ENCODE results near the gene CD99.
A peak's percentile ranks its signal among the peaks of the same experiment; 100 is the strongest.
"Not testable (repeated sequence)": the region's sequence is repeated elsewhere in the genome, so short reads cannot be mapped to it uniquely, and the experiment has no call there.

CD99 gene

DNA sequence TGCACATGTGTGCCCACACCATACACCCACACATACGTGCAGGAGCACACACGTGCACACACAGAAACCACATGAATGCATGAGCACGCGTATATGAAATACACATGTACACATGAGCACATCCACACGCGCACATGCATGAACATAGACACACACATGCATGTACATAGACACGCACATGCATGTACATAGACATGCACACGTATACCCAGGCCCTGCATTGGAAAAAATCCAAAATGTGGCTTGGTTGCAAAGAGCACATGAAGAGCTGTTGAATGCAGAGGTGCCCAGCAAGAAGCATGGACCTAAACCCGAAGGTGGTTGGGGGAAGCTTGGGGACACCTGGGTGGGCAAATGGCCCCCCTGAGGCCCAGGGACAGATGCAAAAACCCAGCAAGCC lies 18.5 kb downstream of the CD99 start:
- Histone ChIP-seq H3K4me1 (ENCODE audit: control insufficient read depth, insufficient read depth, low read length) (peaks cover 38% of the 10 kb centered on the region), H3K27ac (ENCODE audit: low read depth, low read length) (peak overlapping the region; percentile 76), H3K27me3 (ENCODE audit: control insufficient read depth, insufficient read depth, low read length) (no peaks in the 10 kb centered on the region), H3K4me3 (ENCODE audit: low read length) (peak overlapping the region; percentile 41), H3K36me3 (ENCODE audit: control insufficient read depth, insufficient read depth, low read length) (no peaks in the 10 kb centered on the region), H3K9ac (ENCODE audit: low read length) (no peak overlapping the region)

DNA sequence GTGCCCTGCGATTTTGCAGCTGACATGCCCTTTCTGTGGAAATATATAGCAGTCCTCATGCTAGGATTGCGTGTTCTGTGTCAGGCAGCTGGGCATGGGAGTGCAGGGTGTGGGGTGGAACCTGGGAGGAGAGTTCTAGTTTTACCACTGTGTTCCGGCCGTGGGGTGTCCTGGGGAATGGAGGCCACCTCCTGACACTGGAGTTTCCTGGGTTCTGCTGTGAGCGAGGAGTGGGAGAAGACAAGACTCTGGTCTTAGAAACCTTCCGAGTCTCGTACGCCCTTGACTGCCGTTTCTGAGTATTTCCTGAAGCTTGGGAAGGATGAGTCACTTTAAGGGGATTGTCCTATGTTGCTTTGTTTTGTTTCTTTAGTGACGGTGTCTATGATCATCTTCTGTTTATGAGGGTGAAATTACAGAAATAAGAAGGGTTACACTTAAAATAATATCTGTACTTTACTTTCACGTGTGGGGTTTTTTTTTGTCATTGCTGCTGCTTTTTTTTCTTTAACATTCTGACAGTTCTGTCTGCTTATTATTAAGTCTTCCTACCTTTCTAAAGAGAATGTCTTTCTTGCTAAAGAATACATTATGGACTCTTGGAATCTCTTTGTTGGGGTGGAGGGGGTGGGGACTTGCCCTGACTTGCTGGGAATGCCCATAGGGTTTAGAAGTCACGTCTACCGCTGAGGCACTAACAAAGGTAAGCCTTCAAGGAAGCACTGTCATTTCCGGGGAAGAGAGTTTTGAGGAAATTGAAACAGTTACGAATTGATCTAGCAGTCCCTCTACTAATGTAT lies 19.1 kb downstream of the CD99 start:
- Histone ChIP-seq H3K27me3 (ENCODE audit: control insufficient read depth, insufficient read depth, low read length) (no peaks in the 10 kb centered on the region), H3K36me3 (ENCODE audit: control insufficient read depth, insufficient read depth, low read length) (no peaks in the 10 kb centered on the region), H3K4me1 (ENCODE audit: control insufficient read depth, insufficient read depth, low read length) (peaks cover 33% of the 10 kb centered on the region), H3K4me3 (ENCODE audit: low read length) (peak overlapping the region; percentile 41), H3K9ac (ENCODE audit: low read length) (no peak overlapping the region), H3K27ac (ENCODE audit: low read depth, low read length) (peak overlapping the region; percentile 76)

DNA sequence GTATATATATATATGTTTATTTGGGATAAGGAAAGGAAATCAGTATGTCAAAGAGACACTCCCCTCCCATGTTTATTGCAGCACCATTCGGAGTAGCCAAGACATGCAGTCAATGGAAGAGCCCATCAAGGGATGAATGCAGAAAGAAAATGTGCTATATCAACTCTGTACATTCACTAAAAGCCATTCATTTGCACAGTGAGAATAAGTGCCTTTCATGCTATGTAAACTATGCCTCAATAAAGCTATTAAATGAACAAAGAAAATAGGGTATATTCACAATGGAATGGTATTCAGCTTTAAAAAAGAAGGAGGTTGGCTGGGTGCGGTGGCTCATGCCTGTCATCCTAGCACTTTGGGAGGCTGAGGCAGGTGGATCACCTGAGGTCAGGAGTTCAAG lies 20.3 kb downstream of the CD99 start:
- Histone ChIP-seq H3K9ac (ENCODE audit: low read length) (no peak overlapping the region), H3K4me3 (ENCODE audit: low read length) (no peak overlapping the region), H3K27me3 (ENCODE audit: control insufficient read depth, insufficient read depth, low read length) (no peaks in the 10 kb centered on the region), H3K27ac (ENCODE audit: low read depth, low read length) (no peak overlapping the region), H3K4me1 (ENCODE audit: control insufficient read depth, insufficient read depth, low read length) (peaks cover 25% of the 10 kb centered on the region), H3K36me3 (ENCODE audit: control insufficient read depth, insufficient read depth, low read length) (peaks cover 4% of the 10 kb centered on the region)

DNA sequence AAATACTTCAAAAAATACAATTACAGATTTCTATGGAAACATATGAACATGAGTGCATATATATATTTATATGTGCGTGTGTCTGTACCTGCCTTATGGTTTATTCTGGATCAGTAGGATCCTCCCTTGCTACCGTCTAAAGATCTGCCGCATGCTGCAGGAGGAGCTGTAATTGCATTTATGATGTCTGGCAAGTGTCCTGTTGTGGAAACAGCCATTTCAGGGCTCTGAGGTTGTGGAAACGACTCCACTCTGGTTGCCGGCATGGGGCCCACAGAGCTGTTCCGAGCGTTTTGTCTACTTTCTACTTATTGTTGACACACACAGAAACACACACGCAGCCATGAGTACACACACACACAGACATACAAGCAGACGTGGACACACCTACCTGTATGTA lies 21.3 kb downstream of the CD99 start:
- Histone ChIP-seq H3K4me3 (ENCODE audit: low read length) (no peak overlapping the region), H3K27ac (ENCODE audit: low read depth, low read length) (no peak overlapping the region), H3K9ac (ENCODE audit: low read length) (no peak overlapping the region), H3K27me3 (ENCODE audit: control insufficient read depth, insufficient read depth, low read length) (no peaks in the 10 kb centered on the region), H3K4me1 (ENCODE audit: control insufficient read depth, insufficient read depth, low read length) (peaks cover 19% of the 10 kb centered on the region), H3K36me3 (ENCODE audit: control insufficient read depth, insufficient read depth, low read length) (peaks cover 5% of the 10 kb centered on the region)

DNA sequence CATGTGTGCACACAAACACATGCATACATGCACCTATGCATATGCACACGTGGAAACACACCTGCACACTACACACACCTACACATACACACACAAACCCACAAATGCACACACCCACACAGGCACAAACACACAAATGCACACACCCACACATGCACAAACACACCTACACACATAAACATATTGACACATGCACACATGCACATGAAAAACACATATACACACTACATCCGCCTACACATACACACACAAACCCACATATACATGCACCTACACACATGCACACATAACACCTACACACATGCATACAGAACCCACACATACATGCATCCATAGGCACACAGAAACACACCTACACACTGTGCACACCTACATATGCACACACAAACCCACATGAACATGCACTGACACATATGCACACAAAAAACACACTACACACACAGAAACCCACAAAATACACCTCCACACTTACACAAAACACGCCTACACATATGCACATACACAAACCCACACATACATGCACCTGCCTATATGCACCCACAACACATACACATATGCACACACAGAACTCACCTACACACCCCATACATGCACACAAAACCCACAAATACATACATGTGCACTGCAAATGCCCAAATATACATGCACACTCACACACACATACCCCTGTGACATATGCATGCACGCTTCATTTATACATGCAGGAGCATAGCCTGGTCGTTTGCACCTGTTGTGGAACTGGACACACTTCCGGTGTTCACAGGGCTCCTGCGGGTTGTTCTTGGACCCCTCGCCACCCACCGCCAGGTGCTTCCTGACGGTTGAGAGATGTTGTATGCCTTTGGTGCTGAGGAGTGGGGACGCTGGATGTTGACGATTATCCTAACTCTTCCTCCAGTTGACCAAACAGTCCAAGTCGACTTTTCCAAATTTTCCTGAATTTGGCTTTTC lies 22.1 kb downstream of the CD99 start:
- Histone ChIP-seq H3K4me3 (ENCODE audit: low read length) (no peak overlapping the region), H3K27ac (ENCODE audit: low read depth, low read length) (no peak overlapping the region), H3K9ac (ENCODE audit: low read length) (no peak overlapping the region), H3K36me3 (ENCODE audit: control insufficient read depth, insufficient read depth, low read length) (peaks cover 5% of the 10 kb centered on the region), H3K4me1 (ENCODE audit: control insufficient read depth, insufficient read depth, low read length) (peaks cover 11% of the 10 kb centered on the region), H3K27me3 (ENCODE audit: control insufficient read depth, insufficient read depth, low read length) (no peaks in the 10 kb centered on the region)

DNA sequence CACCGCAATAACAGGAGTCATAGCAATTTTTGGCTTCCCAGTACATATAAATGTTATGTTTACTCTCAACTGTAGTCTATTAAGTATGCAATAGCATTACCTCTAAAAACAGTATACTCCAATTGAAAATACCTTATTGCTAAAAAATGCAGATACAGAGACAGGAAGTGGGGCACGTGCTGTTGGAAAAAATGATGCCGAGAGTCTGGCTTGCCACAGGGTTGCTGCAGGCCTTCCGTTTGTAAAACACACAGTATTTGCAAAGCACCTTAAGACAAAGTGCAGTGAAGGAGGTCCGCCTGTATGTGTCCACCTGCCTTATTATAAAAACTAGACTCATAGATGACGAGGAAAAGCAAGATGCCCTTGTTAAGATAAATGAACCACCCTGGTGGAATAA lies 23.5 kb downstream of the CD99 start:
- no peak overlapping the region for H3K4me3 ChIP-seq (ENCODE audit: low read length)
- no peak overlapping the region for H3K9ac ChIP-seq (ENCODE audit: low read length)
- H3K36me3 ChIP-seq (ENCODE audit: control insufficient read depth, insufficient read depth, low read length), result peaks cover 13% of the 10 kb centered on the region
- no peaks in the 10 kb centered on the region for H3K27me3 ChIP-seq (ENCODE audit: control insufficient read depth, insufficient read depth, low read length)
- no peak overlapping the region for H3K27ac ChIP-seq (ENCODE audit: low read depth, low read length)
- H3K4me1 ChIP-seq (ENCODE audit: control insufficient read depth, insufficient read depth, low read length), result peaks cover 5% of the 10 kb centered on the region

DNA sequence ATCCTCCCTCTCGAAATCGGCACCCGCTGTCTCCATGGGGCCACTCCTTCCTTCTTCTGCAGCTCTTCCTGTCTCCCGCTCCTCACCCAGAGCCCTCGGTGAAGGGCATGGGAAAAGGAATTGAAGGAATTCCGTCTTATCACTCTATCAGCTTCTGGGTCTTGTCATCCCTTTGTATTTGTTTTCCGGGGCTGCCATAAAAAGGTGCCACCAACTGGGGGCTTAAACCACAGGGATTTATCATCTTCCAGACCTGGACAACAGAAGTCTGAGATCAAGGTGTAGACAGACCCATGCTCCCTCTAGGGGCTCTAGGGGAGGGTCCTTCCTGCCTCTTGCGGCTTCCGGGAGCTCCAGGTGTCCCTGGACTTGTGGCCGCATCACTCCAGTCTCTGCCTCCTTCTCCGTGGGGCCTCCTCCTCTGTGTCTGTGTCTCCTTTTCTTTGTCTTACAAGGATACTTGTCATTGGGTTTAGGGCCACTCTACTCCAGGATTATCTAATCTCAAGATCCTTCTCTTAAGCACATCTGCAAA lies 24.0 kb downstream of the CD99 start:
- Histone ChIP-seq H3K27me3 (ENCODE audit: control insufficient read depth, insufficient read depth, low read length) (no peaks in the 10 kb centered on the region), H3K36me3 (ENCODE audit: control insufficient read depth, insufficient read depth, low read length) (peaks cover 15% of the 10 kb centered on the region), H3K4me3 (ENCODE audit: low read length) (no peak overlapping the region), H3K4me1 (ENCODE audit: control insufficient read depth, insufficient read depth, low read length) (no peaks in the 10 kb centered on the region), H3K27ac (ENCODE audit: low read depth, low read length) (no peak overlapping the region), H3K9ac (ENCODE audit: low read length) (no peak overlapping the region)

DNA sequence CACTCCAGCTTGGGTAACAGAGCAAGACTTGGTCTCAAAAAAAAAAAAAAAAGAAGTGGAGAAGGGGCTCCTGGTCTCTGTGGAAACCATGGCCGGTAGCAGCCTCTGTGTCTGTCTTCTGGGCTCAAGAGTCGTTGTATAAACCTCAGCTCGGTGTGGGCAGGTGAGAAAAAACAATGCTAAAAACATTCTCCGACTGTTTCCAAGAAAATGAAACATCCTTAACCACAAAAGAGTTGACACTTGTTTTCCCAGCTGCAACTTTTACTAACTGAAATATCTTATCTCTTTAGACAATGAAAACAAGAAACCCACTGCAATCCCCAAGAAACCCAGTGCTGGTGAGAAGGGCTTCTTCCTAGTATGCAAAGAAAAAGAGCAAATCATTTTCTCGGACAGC lies 26.2 kb downstream of the CD99 start:
- Histone ChIP-seq H3K27me3 (ENCODE audit: control insufficient read depth, insufficient read depth, low read length) (no peaks in the 10 kb centered on the region), H3K4me3 (ENCODE audit: low read length) (no peak overlapping the region), H3K27ac (ENCODE audit: low read depth, low read length) (no peak overlapping the region), H3K4me1 (ENCODE audit: control insufficient read depth, insufficient read depth, low read length) (no peaks in the 10 kb centered on the region), H3K9ac (ENCODE audit: low read length) (no peak overlapping the region), H3K36me3 (ENCODE audit: control insufficient read depth, insufficient read depth, low read length) (peaks cover 21% of the 10 kb centered on the region)

DNA sequence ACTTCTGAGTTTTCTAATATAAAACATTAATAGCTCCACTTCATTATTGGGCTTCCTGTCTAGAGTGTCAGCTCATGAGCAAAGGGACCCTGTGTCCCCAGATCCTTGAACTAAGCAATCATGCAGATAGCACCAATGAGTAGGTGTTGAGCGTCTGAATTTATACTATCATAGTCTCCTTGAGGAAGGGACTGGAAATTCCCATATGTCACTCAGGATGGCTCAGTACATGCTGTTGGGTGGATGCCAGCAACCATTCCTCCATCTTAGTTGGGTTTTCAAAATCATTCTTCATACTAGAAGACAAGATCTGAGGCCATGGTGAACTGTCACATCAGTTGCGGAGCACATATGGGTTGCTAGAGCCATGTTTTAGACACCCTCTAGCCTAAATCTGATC lies 27.7 kb downstream of the CD99 start:
- H3K4me3 ChIP-seq (ENCODE audit: low read length), result no peak overlapping the region
- no peak overlapping the region for H3K27ac ChIP-seq (ENCODE audit: low read depth, low read length)
- H3K4me1 ChIP-seq (ENCODE audit: control insufficient read depth, insufficient read depth, low read length), result no peaks in the 10 kb centered on the region
- peaks cover 34% of the 10 kb centered on the region for H3K36me3 ChIP-seq (ENCODE audit: control insufficient read depth, insufficient read depth, low read length)
- no peak overlapping the region for H3K9ac ChIP-seq (ENCODE audit: low read length)
- H3K27me3 ChIP-seq (ENCODE audit: control insufficient read depth, insufficient read depth, low read length), result no peaks in the 10 kb centered on the region

DNA sequence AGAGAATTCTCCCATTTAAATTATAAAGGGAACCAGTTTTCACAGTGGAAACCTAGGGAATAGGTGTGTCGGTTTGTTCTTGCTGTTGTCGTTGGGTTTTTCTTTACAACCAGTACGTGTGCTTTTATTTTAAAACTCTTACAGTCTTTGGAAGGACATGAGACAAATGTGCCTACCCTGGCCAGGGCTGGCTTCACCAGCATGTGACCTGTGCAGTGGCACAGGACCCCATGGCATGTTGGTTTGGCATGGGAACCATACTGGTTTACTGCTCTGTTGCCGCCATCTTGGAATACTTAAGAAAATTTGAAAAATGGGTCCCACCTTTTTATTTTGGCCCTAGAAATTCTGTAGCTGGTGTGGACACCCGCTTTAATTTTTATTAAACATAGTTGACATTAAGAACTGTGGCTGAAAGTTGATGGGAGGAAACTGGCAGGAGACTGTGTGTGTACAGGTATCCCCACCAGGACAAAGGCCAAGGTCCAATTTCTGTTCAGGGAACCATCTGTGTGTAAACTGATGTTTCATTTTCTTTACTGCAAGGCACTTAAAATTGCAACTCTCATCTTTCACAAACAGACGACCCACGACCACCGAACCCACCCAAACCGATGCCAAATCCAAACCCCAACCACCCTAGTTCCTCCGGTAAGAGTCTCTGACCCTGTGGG lies 28.8 kb downstream of the CD99 start:
- Histone ChIP-seq H3K27ac (ENCODE audit: low read depth, low read length) (no peak overlapping the region), H3K27me3 (ENCODE audit: control insufficient read depth, insufficient read depth, low read length) (no peaks in the 10 kb centered on the region), H3K4me1 (ENCODE audit: control insufficient read depth, insufficient read depth, low read length) (no peaks in the 10 kb centered on the region), H3K36me3 (ENCODE audit: control insufficient read depth, insufficient read depth, low read length) (peaks cover 34% of the 10 kb centered on the region), H3K4me3 (ENCODE audit: low read length) (no peak overlapping the region), H3K9ac (ENCODE audit: low read length) (no peak overlapping the region)

DNA sequence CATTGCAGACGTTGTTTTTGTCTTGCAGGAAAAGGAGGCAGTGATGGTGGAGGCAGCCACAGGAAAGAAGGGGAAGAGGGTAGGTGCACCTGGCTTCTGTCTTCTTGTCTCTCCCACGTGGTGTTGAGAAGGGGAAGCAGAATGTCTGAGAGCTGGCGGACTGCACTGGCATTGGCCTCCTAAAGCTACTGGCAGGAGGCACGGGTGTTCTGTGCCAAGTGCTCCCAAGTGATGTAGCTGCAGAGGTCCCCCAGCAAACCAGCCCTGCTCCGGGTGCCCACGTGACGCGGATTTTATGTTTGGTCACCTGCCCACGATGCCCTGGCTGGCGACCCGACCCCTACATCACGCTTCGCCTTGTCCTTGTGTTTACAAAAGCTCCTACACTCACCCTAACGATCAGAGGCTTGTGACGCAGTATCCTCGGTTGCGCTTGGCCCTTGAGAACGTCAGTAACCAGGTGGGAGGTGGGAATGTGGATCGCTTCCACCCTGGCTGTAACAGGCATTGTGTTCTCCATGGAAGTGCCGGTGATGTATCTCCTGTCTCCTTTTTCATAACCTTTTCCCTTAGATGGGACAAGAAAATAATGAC lies 32.3 kb downstream of the CD99 start:
- Histone ChIP-seq H3K4me1 (ENCODE audit: control insufficient read depth, insufficient read depth, low read length) (no peaks in the 10 kb centered on the region), H3K36me3 (ENCODE audit: control insufficient read depth, insufficient read depth, low read length) (peaks cover 40% of the 10 kb centered on the region), H3K9ac (ENCODE audit: low read length) (no peak overlapping the region), H3K4me3 (ENCODE audit: low read length) (no peak overlapping the region), H3K27me3 (ENCODE audit: control insufficient read depth, insufficient read depth, low read length) (no peaks in the 10 kb centered on the region), H3K27ac (ENCODE audit: low read depth, low read length) (peak overlapping the region; percentile 7)

DNA sequence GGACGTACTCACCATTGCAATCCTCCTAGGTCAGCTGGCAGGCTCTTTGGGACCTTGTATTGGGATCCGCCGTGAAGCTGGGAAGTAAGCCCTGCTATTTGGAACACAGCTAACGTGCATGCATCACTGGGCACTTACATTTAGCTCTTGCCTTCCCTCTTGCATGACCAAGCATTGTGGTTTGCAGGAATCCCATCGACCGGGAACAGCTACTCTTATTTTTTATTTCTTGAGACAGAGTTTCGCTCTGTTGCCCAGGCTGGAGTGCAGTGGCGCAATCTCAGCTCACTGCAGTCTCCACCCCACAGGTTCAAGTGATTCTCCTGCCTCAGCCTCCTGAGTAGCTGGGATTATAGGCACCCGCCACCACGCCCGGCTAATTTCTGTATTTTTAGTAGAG lies 36.2 kb downstream of the CD99 start:
- peaks cover 29% of the 10 kb centered on the region for H3K36me3 ChIP-seq (ENCODE audit: control insufficient read depth, insufficient read depth, low read length)
- not testable (repeated sequence) for H3K27ac ChIP-seq (ENCODE audit: low read depth, low read length); H3K9ac ChIP-seq (ENCODE audit: low read length); H3K4me3 ChIP-seq (ENCODE audit: low read length); H3K27me3 ChIP-seq (ENCODE audit: control insufficient read depth, insufficient read depth, low read length); H3K4me1 ChIP-seq (ENCODE audit: control insufficient read depth, insufficient read depth, low read length)
